ENCODE results near the gene LRFN3. TPM values are rescaled to one million over a fixed set of nuclear protein-coding genes. Genes with fewer than 3 reads are reported as not detected.

LRFN3 gene
- total RNA-seq, 1 donor from 2014 or later, result 36.0 TPM

- TF ChIP-seq CTCF (conservative IDR thresholded peaks at IDR 0.05), result no peak
- H3K4me3 Mint-ChIP-seq, result peak overlapping the region; percentile 81
- peaks cover 86% of the 10 kb centered on the region for H3K27me3 Mint-ChIP-seq (ENCODE audit: low read depth)
- H3K36me3 Mint-ChIP-seq (ENCODE audit: low read depth), result no peaks in the 10 kb centered on the region
- no peaks in the 10 kb centered on the region for H3K9me3 Mint-ChIP-seq
- peak overlapping the region; percentile 75 for H3K27ac Mint-ChIP-seq (ENCODE audit: unreplicated experiment)
- DNase-seq (ENCODE audit: low read depth, low spot score), result no peak
- peaks cover 7% of the 10 kb centered on the region for H3K4me1 Mint-ChIP-seq
These were observed 50.7 kb downstream of the LRFN3 start for GRCh38 chr19:35986664-35987570.

GRCh38 chr19:35987571-35987896 lies 51.4 kb downstream of the LRFN3 start:
- no peak for DNase-seq (ENCODE audit: low read depth, low spot score)
- Mint-ChIP-seq H3K27me3 (ENCODE audit: low read depth) (peaks cover 80% of the 10 kb centered on the region), H3K36me3 (ENCODE audit: low read depth) (no peaks in the 10 kb centered on the region), H3K27ac (ENCODE audit: unreplicated experiment) (no peak overlapping the region), H3K4me3 (no peak overlapping the region), H3K9me3 (no peaks in the 10 kb centered on the region), H3K4me1 (peaks cover 7% of the 10 kb centered on the region)
- no peak for TF ChIP-seq CTCF (conservative IDR thresholded peaks at IDR 0.05)

- Mint-ChIP-seq H3K4me1 (peaks cover 7% of the 10 kb centered on the region), H3K27me3 (ENCODE audit: low read depth) (peaks cover 67% of the 10 kb centered on the region), H3K4me3 (no peak overlapping the region), H3K9me3 (no peaks in the 10 kb centered on the region), H3K36me3 (ENCODE audit: low read depth) (no peaks in the 10 kb centered on the region), H3K27ac (ENCODE audit: unreplicated experiment) (no peak overlapping the region)
- no peak for DNase-seq (ENCODE audit: low read depth, low spot score)
- TF ChIP-seq CTCF (conservative IDR thresholded peaks at IDR 0.05), result no peak
These were observed 52.6 kb downstream of the LRFN3 start for GRCh38 chr19:35988824-35989223.

GRCh38 chr19:35990156-35990555 lies 54.0 kb downstream of the LRFN3 start:
- peaks cover 11% of the 10 kb centered on the region for H3K4me1 Mint-ChIP-seq
- peaks cover 56% of the 10 kb centered on the region for H3K27me3 Mint-ChIP-seq (ENCODE audit: low read depth)
- no peak overlapping the region for H3K27ac Mint-ChIP-seq (ENCODE audit: unreplicated experiment)
- no peak for DNase-seq (ENCODE audit: low read depth, low spot score)
- H3K9me3 Mint-ChIP-seq, result no peaks in the 10 kb centered on the region
- no peaks in the 10 kb centered on the region for H3K36me3 Mint-ChIP-seq (ENCODE audit: low read depth)
- TF ChIP-seq CTCF (conservative IDR thresholded peaks at IDR 0.05), result no peak
- H3K4me3 Mint-ChIP-seq, result peak overlapping the region; percentile 32

GRCh38 chr19:35990771-35991730 lies 54.9 kb downstream of the LRFN3 start:
- peaks cover 47% of the 10 kb centered on the region for H3K27me3 Mint-ChIP-seq (ENCODE audit: low read depth)
- peak overlapping the region; percentile 44 for H3K4me3 Mint-ChIP-seq
- no peak for DNase-seq (ENCODE audit: low read depth, low spot score)
- H3K36me3 Mint-ChIP-seq (ENCODE audit: low read depth), result no peaks in the 10 kb centered on the region
- no peaks in the 10 kb centered on the region for H3K9me3 Mint-ChIP-seq
- TF ChIP-seq CTCF (conservative IDR thresholded peaks at IDR 0.05), result no peak
- peaks cover 16% of the 10 kb centered on the region for H3K4me1 Mint-ChIP-seq
- no peak overlapping the region for H3K27ac Mint-ChIP-seq (ENCODE audit: unreplicated experiment)

Measured in neural crest cell (in vitro differentiated cells).